IPS DF 19.7 (cell line): Measurements from ENCODE around the gene SRXN1.

Source experiments
- DNase-seq: peaks from one replicate; pipeline ENCODE4 v3.0.0-alpha.2; 2013; ENCODE audit warnings: low read depth, low spot score

The SRXN1 gene

GRCh38 chr20:607476-607875 lies 45.5 kb downstream of the SRXN1 start:
- DNase-seq, result no peak

- no peak for DNase-seq
These were observed 47.8 kb downstream of the SRXN1 start for GRCh38 chr20:605237-605636.

GRCh38 chr20:603116-603640 lies 49.8 kb downstream of the SRXN1 start:
- DNase-seq, result no peak

- no peak for DNase-seq
These were observed 50.7 kb downstream of the SRXN1 start for GRCh38 chr20:602111-602970.

GRCh38 chr20:600736-601135 lies 52.3 kb downstream of the SRXN1 start:
- no peak for DNase-seq

GRCh38 chr20:600141-600540 lies 52.9 kb downstream of the SRXN1 start:
- no peak for DNase-seq

- DNase-seq, result no peak
These were observed 54.7 kb downstream of the SRXN1 start for GRCh38 chr20:598133-598850.

GRCh38 chr20:597560-597959 lies 55.4 kb downstream of the SRXN1 start:
- no peak for DNase-seq
